ENCODE results near the gene MICAL2.

The MICAL2 gene

GRCh38 chr11:12176410-12176809, 66.0 kb downstream of the MICAL2 start:
- no peak for DNase-seq

GRCh38 chr11:12177739-12178338, 67.4 kb downstream of the MICAL2 start:
- no peak for DNase-seq

- no peak for DNase-seq
Observed at GRCh38 chr11:12179019-12179418, 68.6 kb downstream of the MICAL2 start.

- DNase-seq, result no peak
Observed at GRCh38 chr11:12179531-12179930, 69.1 kb downstream of the MICAL2 start.

- DNase-seq, result no peak
Observed at GRCh38 chr11:12180257-12181205, 70.1 kb downstream of the MICAL2 start.

- no peak for DNase-seq
Observed at GRCh38 chr11:12182302-12182675, 71.9 kb downstream of the MICAL2 start.

- DNase-seq, result no peak
Observed at GRCh38 chr11:12182676-12183541, 72.5 kb downstream of the MICAL2 start.

- DNase-seq, result no peak
Observed at GRCh38 chr11:12183827-12184620, 73.6 kb downstream of the MICAL2 start.

GRCh38 chr11:12184699-12185098, 74.3 kb downstream of the MICAL2 start:
- no peak for DNase-seq

GRCh38 chr11:12185106-12185690, 74.8 kb downstream of the MICAL2 start:
- DNase-seq, result no peak

- DNase-seq, result no peak
Observed at GRCh38 chr11:12185914-12186313, 75.5 kb downstream of the MICAL2 start.

- DNase-seq, result no peak
Observed at GRCh38 chr11:12186701-12187100, 76.3 kb downstream of the MICAL2 start.

GRCh38 chr11:12187399-12187798, 77.0 kb downstream of the MICAL2 start:
- no peak for DNase-seq

- DNase-seq, result no peak
Observed at GRCh38 chr11:12188548-12189317, 78.3 kb downstream of the MICAL2 start.

- no peak for DNase-seq
Observed at GRCh38 chr11:12189543-12190235, 79.3 kb downstream of the MICAL2 start.

GRCh38 chr11:12190511-12190910, 80.1 kb downstream of the MICAL2 start:
- no peak for DNase-seq

- no peak for DNase-seq
Observed at GRCh38 chr11:12192794-12193514, 82.6 kb downstream of the MICAL2 start.

GRCh38 chr11:12193515-12194336, 83.3 kb downstream of the MICAL2 start:
- no peak for DNase-seq

- peak in 1 of 4 experiments; percentile 24 for DNase-seq
Observed at GRCh38 chr11:12195768-12196167, 85.4 kb downstream of the MICAL2 start.
